DND-41 (cell line): ENCODE data around the gene MRTFA.
"Not testable (repeated sequence)": the region's sequence is repeated elsewhere in the genome, so short reads cannot be mapped to it uniquely, and the experiment has no call there.

ENCODE experiments used
- ATAC-seq: fragments of 200-7000 bp; cut with Tn5 transposase; 3 replicates; pipeline ENCODE4 v1.9.1; 2021; ENCODE audit warnings: low read depth; ENCODE audit not compliant: insufficient read depth
- DNase-seq: peaks from one replicate; pipeline ENCODE4 v3.0.0-alpha.2; 2020
- H2AFZ ChIP-seq: 2 replicates; pipeline ENCODE4 v1.6.0; 2012; ENCODE audit warnings: low read depth, low read length
- H3K27ac ChIP-seq: 2 replicates; pipeline ENCODE4 v1.5.1; 2012; ENCODE audit warnings: low read length, inconsistent platforms
- H3K27me3 ChIP-seq: fragments of 200-600 bp; sonication (generic); 2 replicates; pipeline ENCODE4 v1.6.0; 2012; ENCODE audit warnings: low read length, mild to moderate bottlenecking, inconsistent platforms; ENCODE audit not compliant: insufficient read depth, poor library complexity
- H3K36me3 ChIP-seq: 2 replicates; pipeline ENCODE4 v1.5.1; 2012; ENCODE audit warnings: low read length, inconsistent platforms; ENCODE audit not compliant: insufficient read depth
- H3K4me1 ChIP-seq: 2 replicates; pipeline ENCODE4 v1.5.1; 2012; ENCODE audit warnings: mild to moderate bottlenecking, low read length; ENCODE audit not compliant: insufficient read depth
- H3K4me2 ChIP-seq: 2 replicates; pipeline ENCODE4 v1.6.0; 2012; ENCODE audit warnings: mild to moderate bottlenecking, moderate library complexity, low read length, inconsistent platforms; ENCODE audit not compliant: insufficient read depth
- H3K4me3 ChIP-seq, 2 experiments: fragments of 200-600 bp in 1 of 2; shearing (Covaris generic) in 1 of 2; 2 replicates each; pipeline ENCODE4 v1.5.1; 2012 to 2016; ENCODE audit warnings: inconsistent platforms in 2 of 2, low read length in 2 of 2, mild to moderate bottlenecking in 2 of 2, low read depth in 1 of 2, moderate library complexity in 1 of 2
- H3K79me2 ChIP-seq: 2 replicates; pipeline ENCODE4 v1.6.0; 2012; ENCODE audit warnings: low read length, inconsistent platforms; ENCODE audit not compliant: insufficient read depth
- H3K9ac ChIP-seq: 2 replicates; pipeline ENCODE4 v1.6.0; 2012; ENCODE audit warnings: low read depth, mild to moderate bottlenecking, inconsistent platforms, low read length, moderate library complexity
- H3K9me3 ChIP-seq: 2 replicates; pipeline ENCODE4 v1.5.1; 2012; ENCODE audit warnings: low read length, moderate library complexity, mild to moderate bottlenecking, inconsistent platforms; ENCODE audit not compliant: insufficient read depth, severe bottlenecking
- H4K20me1 ChIP-seq: 2 replicates; pipeline ENCODE4 v1.6.0; 2012; ENCODE audit warnings: low read length; ENCODE audit not compliant: insufficient read depth
- CTCF ChIP-seq: IDR thresholded peaks from 2 replicates; pipeline ENCODE4 v1.5.1; 2012; ENCODE audit warnings: borderline replicate concordance, low read length, moderate library complexity, mild to moderate bottlenecking; ENCODE audit not compliant: poor library complexity, severe bottlenecking; ENCODE audit errors: extremely low read depth
- EZH2 ChIP-seq: IDR thresholded peaks from 3 replicates; pipeline ENCODE4 v1.6.1; 2012; ENCODE audit warnings: borderline replicate concordance, low read depth, mild to moderate bottlenecking, moderate library complexity, low read length, inconsistent platforms; ENCODE audit not compliant: severe bottlenecking

MRTFA gene

GRCh38 chr22:40381461-40381860 lies 255.1 kb downstream of the MRTFA start:
- H3K9me3 ChIP-seq = no peaks in the 10 kb centered on the region
- H3K36me3 ChIP-seq = no peaks in the 10 kb centered on the region
- no peaks in the 10 kb centered on the region for H3K27me3 ChIP-seq
- no peak overlapping the region for H3K4me2 ChIP-seq
- no peak overlapping the region for H3K9ac ChIP-seq
- TF ChIP-seq CTCF (no peak), EZH2 (no peak)
- DNase-seq = no peak
- H3K4me1 ChIP-seq = peaks cover 16% of the 10 kb centered on the region
- H3K79me2 ChIP-seq = peaks cover 85% of the 10 kb centered on the region
- H3K4me3 ChIP-seq = no peak overlapping the region
- ATAC-seq = no peak
- no peak overlapping the region for H3K27ac ChIP-seq
- no peak overlapping the region for H2AFZ ChIP-seq
- H4K20me1 ChIP-seq = peaks cover 6% of the 10 kb centered on the region; the same call in 1 of the 2 replicates

- H4K20me1 ChIP-seq = not testable (repeated sequence)
Measured at GRCh38 chr22:40378448-40378847, 258.1 kb downstream of the MRTFA start.

GRCh38 chr22:40377931-40378330 lies 258.6 kb downstream of the MRTFA start:
- ATAC-seq = no peak
- TF ChIP-seq CTCF (no peak), EZH2 (no peak)
- H3K27ac ChIP-seq = no peak overlapping the region

More at GRCh38 chr22:40378448-40378847, 258.1 kb downstream of the MRTFA start:
- not testable (repeated sequence) for H3K4me2 ChIP-seq, DNase-seq, ATAC-seq, H2AFZ ChIP-seq, H3K9me3 ChIP-seq, H3K36me3 ChIP-seq, H3K4me1 ChIP-seq, H3K27ac ChIP-seq, H3K27me3 ChIP-seq, H3K9ac ChIP-seq, H3K4me3 ChIP-seq
- peaks cover 84% of the 10 kb centered on the region for H3K79me2 ChIP-seq

GRCh38 chr22:40376149-40376548 lies 260.4 kb downstream of the MRTFA start:
- ATAC-seq (no peak), DNase-seq (no peak)
- H2AFZ ChIP-seq = no peak overlapping the region
- peaks cover 15% of the 10 kb centered on the region for H3K4me1 ChIP-seq
- no peak overlapping the region for H3K9ac ChIP-seq
- H3K27me3 ChIP-seq = no peaks in the 10 kb centered on the region
- TF ChIP-seq EZH2 = no peak
- no peak for TF ChIP-seq CTCF
- no peak overlapping the region for H3K27ac ChIP-seq
- H3K4me2 ChIP-seq = no peak overlapping the region
- no peaks in the 10 kb centered on the region for H3K9me3 ChIP-seq
- H3K4me3 ChIP-seq = no peak overlapping the region
- peaks cover 6% of the 10 kb centered on the region; the same call in 1 of the 2 replicates for H4K20me1 ChIP-seq
- H3K36me3 ChIP-seq = peaks cover 9% of the 10 kb centered on the region
- H3K79me2 ChIP-seq = peaks cover 84% of the 10 kb centered on the region

More at GRCh38 chr22:40377931-40378330, 258.6 kb downstream of the MRTFA start:
- H3K36me3 ChIP-seq = peaks cover 5% of the 10 kb centered on the region
- peaks cover 10% of the 10 kb centered on the region; the same call in 1 of the 2 replicates for H4K20me1 ChIP-seq
- H3K9ac ChIP-seq = no peak overlapping the region
- DNase-seq = no peak
- H3K4me2 ChIP-seq = no peak overlapping the region
- no peak overlapping the region for H2AFZ ChIP-seq
- H3K4me3 ChIP-seq = no peak overlapping the region
- H3K79me2 ChIP-seq = peaks cover 86% of the 10 kb centered on the region
- H3K9me3 ChIP-seq = no peaks in the 10 kb centered on the region
- H3K27me3 ChIP-seq = no peaks in the 10 kb centered on the region
- H3K4me1 ChIP-seq = no peaks in the 10 kb centered on the region
